ENCODE results near the gene DENND1A.

DENND1A gene

GRCh38 chr9:123860603-123861002 is 69.3 kb downstream of the DENND1A start:
- Histone ChIP-seq H3K9ac (no peak overlapping the region), H3K27ac (no peak overlapping the region), H3K36me3 (peaks cover 0 to 24% (median 10%) of the 10 kb centered on the region in 11 experiments; a peak in 16 of 22 replicates), H3K4me1 (peaks cover 18 to 62% (median 33%) of the 10 kb centered on the region in 10 experiments), H3K4me3 (no peak overlapping the region), H4K20me1 (peaks cover 0 to 6% (median 0%) of the 10 kb centered on the region in 11 experiments; a peak in 3 of 22 replicates), H3K9me3 (replicated peaks in 1 of 11) (peaks cover 0 to 46% (median 13%) of the 10 kb centered on the region in 11 experiments; a peak in 14 of 22 replicates), H3K4me2 (peak overlapping the region in 5 of 11 experiments; percentile 20 to 88 (median 53); a peak in 7 of 22 replicates), H3K27me3 (no peaks in the 10 kb centered on the region)
- TF ChIP-seq Cebpa-rat (IDR thresholded peaks at IDR 0.05) = peak in 2 of 11 experiments; percentile 24 to 30; a peak in 1 of 22 replicates

DNA sequence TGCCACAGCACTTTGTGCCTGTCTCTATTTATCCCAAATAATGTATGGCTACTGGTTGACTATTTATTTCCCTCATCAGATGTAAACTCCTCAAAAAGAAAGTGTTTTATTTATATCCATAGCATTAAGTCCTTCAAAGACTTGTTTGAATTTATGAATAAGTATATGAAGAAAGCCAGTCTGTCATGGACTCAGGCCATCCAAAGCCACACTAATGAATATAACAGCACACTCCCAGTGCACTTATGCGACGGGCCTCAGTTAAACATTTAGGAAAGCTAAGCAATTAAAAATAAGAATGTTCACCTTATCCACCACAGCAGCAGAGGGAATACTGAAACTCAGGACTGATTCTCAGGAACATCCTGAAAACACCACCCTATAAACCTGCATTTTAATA is 77.5 kb downstream of the DENND1A start:
- H3K27me3 ChIP-seq = no peaks in the 10 kb centered on the region
- no peak overlapping the region for H3K4me2 ChIP-seq
- H3K36me3 ChIP-seq = peaks cover 4 to 58% (median 16%) of the 10 kb centered on the region in 11 experiments
- H3K4me1 ChIP-seq = peaks cover 0 to 36% (median 0%) of the 10 kb centered on the region in 10 experiments; a peak in 7 of 20 replicates
- H3K9ac ChIP-seq = no peak overlapping the region
- peaks cover 0 to 38% (median 0%) of the 10 kb centered on the region in 11 experiments; a peak in 7 of 22 replicates for H4K20me1 ChIP-seq
- no peak overlapping the region for H3K4me3 ChIP-seq
- no peak overlapping the region for H3K27ac ChIP-seq
- no peak for TF ChIP-seq Cebpa-rat (IDR thresholded peaks at IDR 0.05)
- peaks cover 9 to 44% (median 22%) of the 10 kb centered on the region in 11 experiments for H3K9me3 ChIP-seq (replicated peaks in 1 of 11)

DNA sequence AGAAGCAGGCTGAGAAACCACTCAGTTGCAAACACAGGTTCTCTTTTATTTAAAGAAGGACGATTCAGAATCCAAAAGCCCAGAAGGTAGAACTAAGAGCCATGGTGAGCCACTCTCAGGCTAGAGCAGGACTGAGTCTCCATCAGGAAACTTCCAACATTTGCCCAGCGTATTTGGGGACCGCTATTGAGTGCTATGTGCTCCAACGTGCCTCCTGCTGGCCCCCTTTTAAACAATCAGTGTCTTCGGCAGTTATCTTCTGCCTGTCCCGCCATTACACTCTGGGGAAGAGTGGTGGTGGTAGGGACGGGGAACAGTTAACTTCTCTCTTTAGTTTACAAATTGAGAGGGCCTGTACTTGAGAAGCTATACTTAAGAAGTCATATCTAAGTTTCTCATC is 78.1 kb downstream of the DENND1A start:
- H3K27me3 ChIP-seq = no peaks in the 10 kb centered on the region
- H3K27ac ChIP-seq = no peak overlapping the region
- H3K36me3 ChIP-seq = peaks cover 7 to 62% (median 22%) of the 10 kb centered on the region in 11 experiments
- peaks cover 15 to 44% (median 24%) of the 10 kb centered on the region in 11 experiments for H3K9me3 ChIP-seq (replicated peaks in 1 of 11)
- H4K20me1 ChIP-seq = peaks cover 0 to 38% (median 0%) of the 10 kb centered on the region in 11 experiments; a peak in 7 of 22 replicates
- no peak overlapping the region for H3K9ac ChIP-seq
- H3K4me1 ChIP-seq = peaks cover 0 to 36% (median 0%) of the 10 kb centered on the region in 10 experiments; a peak in 7 of 20 replicates
- no peak for TF ChIP-seq Cebpa-rat (IDR thresholded peaks at IDR 0.05)
- H3K4me2 ChIP-seq = peak overlapping the region in 2 of 11 experiments; percentile 5 to 24; a peak in 1 of 22 replicates
- no peak overlapping the region for H3K4me3 ChIP-seq

- no peak overlapping the region; a peak in 2 of 22 replicates for H3K27ac ChIP-seq
- H3K4me2 ChIP-seq = peak overlapping the region in 3 of 11 experiments; percentile 2 to 24 (median 24); a peak in 2 of 22 replicates
- H3K4me3 ChIP-seq = no peak overlapping the region
- peaks cover 0 to 31% (median 0%) of the 10 kb centered on the region in 11 experiments; a peak in 4 of 22 replicates for H4K20me1 ChIP-seq
- no peak for TF ChIP-seq Cebpa-rat (IDR thresholded peaks at IDR 0.05)
- H3K9ac ChIP-seq = no peak overlapping the region
- peaks cover 48 to 67% (median 49%) of the 10 kb centered on the region in 11 experiments for H3K9me3 ChIP-seq (replicated peaks in 1 of 11)
- H3K4me1 ChIP-seq = peaks cover 0 to 36% (median 0%) of the 10 kb centered on the region in 10 experiments; a peak in 7 of 20 replicates
- no peaks in the 10 kb centered on the region for H3K27me3 ChIP-seq
- peaks cover 20 to 76% (median 43%) of the 10 kb centered on the region in 11 experiments for H3K36me3 ChIP-seq
Measured at GRCh38 chr9:123848447-123849085, 81.4 kb downstream of the DENND1A start.

GRCh38 chr9:123846966-123847365 is 83.0 kb downstream of the DENND1A start:
- Histone ChIP-seq H3K27me3 (no peaks in the 10 kb centered on the region), H3K4me3 (no peak overlapping the region), H3K27ac (no peak overlapping the region), H3K4me1 (peaks cover 0 to 27% (median 0%) of the 10 kb centered on the region in 10 experiments; a peak in 7 of 20 replicates), H3K4me2 (no peak overlapping the region), H3K36me3 (peaks cover 28 to 78% (median 52%) of the 10 kb centered on the region in 11 experiments), H4K20me1 (peaks cover 0 to 23% (median 0%) of the 10 kb centered on the region in 11 experiments; a peak in 4 of 22 replicates), H3K9me3 (replicated peaks in 1 of 11) (peaks cover 58 to 77% (median 62%) of the 10 kb centered on the region in 11 experiments), H3K9ac (no peak overlapping the region)
- no peak for TF ChIP-seq Cebpa-rat (IDR thresholded peaks at IDR 0.05)

DNA sequence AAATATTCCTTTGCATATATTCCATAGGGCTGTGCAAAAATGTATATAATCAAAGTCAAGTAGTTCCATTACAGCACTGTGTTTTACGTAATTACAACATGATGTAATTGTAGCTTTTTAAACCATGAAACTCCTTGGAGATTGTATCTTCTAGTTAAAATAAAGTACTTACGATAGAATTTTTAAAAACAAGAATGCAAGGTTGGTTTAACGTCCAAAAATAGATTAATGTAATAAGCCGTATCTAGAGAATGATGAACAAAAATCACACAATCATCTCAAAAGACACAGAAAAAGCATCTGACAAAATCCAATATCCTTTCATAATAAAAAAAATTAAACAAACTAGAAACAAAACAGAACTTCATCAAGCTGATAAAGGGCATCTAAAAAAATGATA is 86.2 kb downstream of the DENND1A start:
- H3K36me3 ChIP-seq = peaks cover 25 to 67% (median 46%) of the 10 kb centered on the region in 11 experiments
- H3K27ac ChIP-seq = no peak overlapping the region
- H3K4me1 ChIP-seq = peaks cover 9 to 19% (median 14%) of the 10 kb centered on the region in 10 experiments
- no peaks in the 10 kb centered on the region for H3K27me3 ChIP-seq
- no peak overlapping the region for H3K4me2 ChIP-seq
- TF ChIP-seq Cebpa-rat (IDR thresholded peaks at IDR 0.05) = no peak
- H4K20me1 ChIP-seq = no peaks in the 10 kb centered on the region; a peak in 3 of 22 replicates
- no peak overlapping the region for H3K4me3 ChIP-seq
- H3K9me3 ChIP-seq (replicated peaks in 1 of 11) = peaks cover 56 to 67% (median 60%) of the 10 kb centered on the region in 11 experiments
- H3K9ac ChIP-seq = no peak overlapping the region

DNA sequence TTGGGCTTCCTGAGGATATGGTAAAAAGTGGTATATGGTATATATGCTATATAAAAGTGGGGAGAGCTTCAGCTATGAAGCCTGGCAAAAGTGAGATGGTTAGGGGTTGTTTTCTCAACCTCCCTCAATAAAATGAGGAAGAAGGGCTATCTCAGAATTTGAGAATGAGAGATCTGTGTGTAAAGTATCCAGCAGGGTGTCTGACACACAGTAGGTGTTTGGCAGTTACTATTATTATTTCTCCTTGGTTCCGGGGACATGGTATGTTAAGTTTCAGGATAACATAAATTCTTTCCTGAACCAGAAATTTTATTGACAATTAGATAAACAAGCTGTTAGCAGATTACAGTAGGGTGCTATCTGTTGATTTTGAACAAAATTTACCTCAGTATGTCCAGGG is 94.1 kb downstream of the DENND1A start:
- H3K4me1 ChIP-seq = peaks cover 53 to 73% (median 66%) of the 10 kb centered on the region in 10 experiments
- H3K36me3 ChIP-seq = peaks cover 0 to 14% (median 10%) of the 10 kb centered on the region in 11 experiments; a peak in 12 of 22 replicates
- no peak for TF ChIP-seq Cebpa-rat (IDR thresholded peaks at IDR 0.05)
- peak overlapping the region in 10 of 11 experiments; percentile 63 to 81 (median 72); a peak in 13 of 22 replicates for H3K9ac ChIP-seq
- H3K4me2 ChIP-seq = peak overlapping the region; percentile 68 to 98 (median 89)
- peaks cover 10 to 25% (median 22%) of the 10 kb centered on the region in 11 experiments; a peak in 21 of 22 replicates for H3K9me3 ChIP-seq (replicated peaks in 1 of 11)
- H4K20me1 ChIP-seq = no peaks in the 10 kb centered on the region
- H3K27ac ChIP-seq = peak overlapping the region; percentile 77 to 85 (median 83); a peak in 21 of 22 replicates
- no peaks in the 10 kb centered on the region for H3K27me3 ChIP-seq
- H3K4me3 ChIP-seq = peak overlapping the region in 5 of 10 experiments; percentile 39 to 54 (median 52); a peak in 5 of 20 replicates

DNA sequence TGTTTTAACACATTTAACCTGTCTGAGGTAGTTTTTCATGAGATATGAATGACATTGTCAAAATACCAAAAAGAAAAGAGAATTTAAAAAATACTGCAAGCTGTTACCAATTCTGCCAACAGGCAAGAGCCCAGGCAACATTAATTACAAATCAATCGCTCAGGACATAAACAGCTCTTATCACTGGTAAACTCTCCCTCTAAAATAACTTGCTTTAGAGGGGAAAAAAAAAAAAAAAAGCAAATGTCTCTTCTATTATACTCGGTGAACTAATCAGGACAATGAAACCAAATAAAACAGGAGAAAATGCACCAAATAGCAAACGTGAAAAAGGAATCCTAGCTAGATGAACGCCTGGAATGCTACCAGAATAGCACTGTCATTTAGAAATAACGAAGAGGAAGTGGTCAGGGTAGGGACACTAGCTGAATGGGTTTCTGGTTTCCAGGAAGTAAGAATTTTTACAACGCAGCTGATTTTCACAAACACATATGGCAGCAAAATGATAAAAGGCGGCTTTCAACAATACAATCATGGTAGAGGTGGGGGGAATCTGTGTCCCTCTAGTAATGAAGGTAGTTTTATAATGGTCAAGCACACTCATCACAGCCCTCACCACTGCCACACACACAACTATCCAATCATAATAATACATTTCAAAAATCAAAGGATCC is 94.9 kb downstream of the DENND1A start:
- no peak for TF ChIP-seq Cebpa-rat (IDR thresholded peaks at IDR 0.05)
- Histone ChIP-seq H3K4me1 (peaks cover 53 to 73% (median 64%) of the 10 kb centered on the region in 10 experiments), H3K9ac (peak overlapping the region; percentile 63 to 81 (median 71)), H3K27ac (peak overlapping the region; percentile 77 to 85 (median 83)), H3K9me3 (replicated peaks in 1 of 11) (peaks cover 18 to 31% (median 30%) of the 10 kb centered on the region in 11 experiments), H3K36me3 (peaks cover 4 to 21% (median 16%) of the 10 kb centered on the region in 11 experiments; a peak in 17 of 22 replicates), H3K4me2 (peak overlapping the region; percentile 68 to 98 (median 89)), H3K27me3 (no peaks in the 10 kb centered on the region), H3K4me3 (peak overlapping the region; percentile 29 to 54 (median 47); a peak in 18 of 20 replicates), H4K20me1 (no peaks in the 10 kb centered on the region)
